Activated naive CD4-positive, alpha-beta T cell treated with anti-CD3 and anti-CD28 coated beads, Interleukin-2, amount 50 U/mL, for 16 hours (primary cell): ENCODE measurements around the gene SAP30.

Source experiments
- DNase-seq: peaks from one replicate; pipeline ENCODE4 v3.0.0-alpha.2; 2020

SAP30 gene

GRCh38 chr4:173415885-173416653 is 45.3 kb downstream of the SAP30 start:
- no peak for DNase-seq

- DNase-seq, result no peak
Observed at GRCh38 chr4:173417833-173418232, 47.1 kb downstream of the SAP30 start.

GRCh38 chr4:173418639-173419038 is 47.9 kb downstream of the SAP30 start:
- DNase-seq, result no peak

GRCh38 chr4:173420324-173420752 is 49.6 kb downstream of the SAP30 start:
- no peak for DNase-seq

GRCh38 chr4:173420801-173421200 is 50.0 kb downstream of the SAP30 start:
- DNase-seq, result no peak

- DNase-seq, result no peak
Observed at GRCh38 chr4:173424899-173425805, 54.4 kb downstream of the SAP30 start.

- no peak for DNase-seq
Observed at GRCh38 chr4:173426064-173426463, 55.3 kb downstream of the SAP30 start.
